Spleen (tissue), 7 donors: ENCODE data around the gene DNAH10.

Source experiments
- CTCF ChIP-seq, 11 experiments: fragments of 200-600 bp in 7 of 11; fragments of 450-650 bp in 4 of 11; sonication (generic) in 4 of 11; IDR thresholded peaks in 8 of 11; conservative IDR thresholded peaks in 3 of 11; 1 replicate in 7 of 11; 2 replicates in 4 of 11; pipeline versions ENCODE4 v1.4.0 to v1.8.0; 2016 to 2021; ENCODE audit warnings: antibody characterized with exemption in 11 of 11, inconsistent platforms in 4 of 11, mild to moderate bottlenecking in 1 of 11
- POLR2A ChIP-seq, 3 donors: fragments of 450-650 bp; IDR thresholded peaks; one replicate each; pipeline ENCODE4 v1.5.1; 2017; ENCODE audit warnings: antibody characterized with exemption in 3 of 3, mild to moderate bottlenecking in 1 of 3
- POLR2AphosphoS5 ChIP-seq, 3 donors: sonication (generic); formaldehyde crosslinking; IDR thresholded peaks; one replicate each; pipeline ENCODE4 v1.5.1; 2017; ENCODE audit warnings: antibody characterized with exemption in 3 of 3
- donor health status: DM: no; HTN: no; CAD: no; lungs with moderate emphysema.
- donor health status: DM: no; HTN: no; CAD: no.
- donor health status: DM: no; HTN: no; CAD: no.

GRCh38 chr12:123916729-123917128 lies 154.6 kb downstream of the DNAH10 start:
- TF ChIP-seq CTCF (IDR thresholded peaks at IDR 0.05 in 8 of 11, conservative IDR thresholded peaks at IDR 0.05 in 3 of 11) (no peak), POLR2AphosphoS5 (IDR thresholded peaks at IDR 0.05) (no peak), POLR2A (IDR thresholded peaks at IDR 0.05) (no peak)
